ENCODE results near the gene ATP2B2.
"Not testable (repeated sequence)": the region's sequence is repeated elsewhere in the genome, so short reads cannot be mapped to it uniquely, and the experiment has no call there.

ATP2B2 gene

DNA sequence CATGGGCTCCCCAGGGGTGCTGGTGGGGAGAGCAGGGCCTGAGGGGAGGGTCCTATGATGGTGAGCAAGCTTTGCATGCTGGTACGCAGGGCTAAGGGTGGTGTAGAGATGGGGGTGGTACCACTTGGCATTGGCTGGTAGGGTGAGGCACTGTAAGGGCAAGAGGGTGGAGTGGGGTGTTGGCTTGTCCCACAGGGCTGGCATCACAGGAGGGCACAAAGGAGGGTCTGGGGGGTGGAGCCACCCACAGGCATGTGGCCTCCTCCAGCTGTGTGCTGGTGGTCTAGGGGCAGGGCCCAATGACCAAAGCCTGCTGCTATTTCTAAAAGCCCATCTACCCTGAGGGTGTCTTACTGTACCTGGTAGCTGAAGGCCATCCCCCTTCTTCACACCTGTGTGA is 119.3 kb downstream of the ATP2B2 start:
- no peak overlapping the region for H3K4me2 ChIP-seq
- no peaks in the 10 kb centered on the region for H3K4me1 ChIP-seq (ENCODE audit: low read depth, poor library complexity, severe bottlenecking)
- H3K27ac ChIP-seq, result no peak overlapping the region
- H3K36me3 ChIP-seq (ENCODE audit: insufficient read depth), result no peaks in the 10 kb centered on the region
- no peaks in the 10 kb centered on the region for H3K27me3 ChIP-seq (ENCODE audit: insufficient read depth, low read depth)
- no peak overlapping the region for H2AFZ ChIP-seq (ENCODE audit: low read depth)
- H3K79me2 ChIP-seq (ENCODE audit: insufficient read depth, low read depth), result no peaks in the 10 kb centered on the region
- H4K20me1 ChIP-seq (ENCODE audit: insufficient read depth), result no peaks in the 10 kb centered on the region
- no peak overlapping the region for H3K4me3 ChIP-seq (IDR thresholded peaks at IDR 0.05; ENCODE audit: insufficient read depth, low read depth, low read length)
- H3K9ac ChIP-seq, result no peak overlapping the region
- TF ChIP-seq, protein P1, sequence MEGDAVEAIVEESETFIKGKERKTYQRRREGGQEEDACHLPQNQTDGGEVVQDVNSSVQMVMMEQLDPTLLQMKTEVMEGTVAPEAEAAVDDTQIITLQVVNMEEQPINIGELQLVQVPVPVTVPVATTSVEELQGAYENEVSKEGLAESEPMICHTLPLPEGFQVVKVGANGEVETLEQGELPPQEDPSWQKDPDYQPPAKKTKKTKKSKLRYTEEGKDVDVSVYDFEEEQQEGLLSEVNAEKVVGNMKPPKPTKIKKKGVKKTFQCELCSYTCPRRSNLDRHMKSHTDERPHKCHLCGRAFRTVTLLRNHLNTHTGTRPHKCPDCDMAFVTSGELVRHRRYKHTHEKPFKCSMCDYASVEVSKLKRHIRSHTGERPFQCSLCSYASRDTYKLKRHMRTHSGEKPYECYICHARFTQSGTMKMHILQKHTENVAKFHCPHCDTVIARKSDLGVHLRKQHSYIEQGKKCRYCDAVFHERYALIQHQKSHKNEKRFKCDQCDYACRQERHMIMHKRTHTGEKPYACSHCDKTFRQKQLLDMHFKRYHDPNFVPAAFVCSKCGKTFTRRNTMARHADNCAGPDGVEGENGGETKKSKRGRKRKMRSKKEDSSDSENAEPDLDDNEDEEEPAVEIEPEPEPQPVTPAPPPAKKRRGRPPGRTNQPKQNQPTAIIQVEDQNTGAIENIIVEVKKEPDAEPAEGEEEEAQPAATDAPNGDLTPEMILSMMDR (conservative IDR thresholded peaks at IDR 0.05; ENCODE audit: low read depth, low read length), result no peak

DNA sequence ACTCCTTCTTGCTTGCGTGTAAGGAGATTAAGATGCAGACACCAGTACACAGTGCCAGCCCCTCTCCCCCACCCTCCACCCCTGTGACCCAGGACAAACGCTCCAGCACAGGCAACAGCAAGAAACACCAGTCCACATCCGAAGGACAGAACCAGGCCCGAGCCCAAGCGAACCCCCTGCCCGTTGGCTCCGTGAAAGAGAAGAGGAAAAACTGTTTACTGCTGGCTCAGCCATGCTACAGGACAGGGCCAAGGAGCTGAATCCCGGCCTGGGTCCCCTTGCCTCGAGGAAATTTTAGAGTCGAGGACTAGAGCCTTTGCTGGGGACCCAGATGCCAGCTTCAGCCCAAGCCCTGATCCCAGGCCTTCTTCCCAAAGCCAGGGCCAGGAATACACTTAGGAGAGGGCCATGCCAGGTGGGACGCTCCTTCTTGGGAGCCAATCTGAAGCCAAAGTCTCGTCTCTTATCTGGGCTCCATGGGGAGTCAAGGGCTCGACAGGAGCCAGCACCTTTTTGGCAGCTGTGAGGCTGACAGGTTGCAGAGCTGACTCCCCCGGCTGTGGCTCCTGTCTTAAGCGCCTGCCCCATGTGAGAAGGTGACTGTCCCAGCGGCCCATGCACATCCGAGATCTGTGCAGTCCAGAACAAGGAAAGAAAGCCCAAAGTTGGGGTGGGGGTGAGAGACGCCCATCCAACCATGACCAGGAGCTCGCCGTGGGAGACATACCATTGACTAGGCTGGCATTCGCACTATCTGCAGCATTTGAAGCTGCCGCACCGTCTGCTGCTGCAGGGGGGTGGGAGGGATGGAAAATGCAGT is 120.6 kb downstream of the ATP2B2 start:
- Histone ChIP-seq H2AFZ (ENCODE audit: low read depth) (no peak overlapping the region), H3K27ac (no peak overlapping the region), H3K79me2 (ENCODE audit: insufficient read depth, low read depth) (no peaks in the 10 kb centered on the region), H4K20me1 (ENCODE audit: insufficient read depth) (no peaks in the 10 kb centered on the region), H3K4me2 (no peak overlapping the region), H3K9ac (no peak overlapping the region), H3K36me3 (ENCODE audit: insufficient read depth) (no peaks in the 10 kb centered on the region), H3K4me1 (ENCODE audit: low read depth, poor library complexity, severe bottlenecking) (no peaks in the 10 kb centered on the region), H3K27me3 (ENCODE audit: insufficient read depth, low read depth) (no peaks in the 10 kb centered on the region), H3K4me3 (IDR thresholded peaks at IDR 0.05; ENCODE audit: insufficient read depth, low read depth, low read length) (no peak overlapping the region)
- TF ChIP-seq, protein P1 (conservative IDR thresholded peaks at IDR 0.05; ENCODE audit: low read depth, low read length), result no peak

DNA sequence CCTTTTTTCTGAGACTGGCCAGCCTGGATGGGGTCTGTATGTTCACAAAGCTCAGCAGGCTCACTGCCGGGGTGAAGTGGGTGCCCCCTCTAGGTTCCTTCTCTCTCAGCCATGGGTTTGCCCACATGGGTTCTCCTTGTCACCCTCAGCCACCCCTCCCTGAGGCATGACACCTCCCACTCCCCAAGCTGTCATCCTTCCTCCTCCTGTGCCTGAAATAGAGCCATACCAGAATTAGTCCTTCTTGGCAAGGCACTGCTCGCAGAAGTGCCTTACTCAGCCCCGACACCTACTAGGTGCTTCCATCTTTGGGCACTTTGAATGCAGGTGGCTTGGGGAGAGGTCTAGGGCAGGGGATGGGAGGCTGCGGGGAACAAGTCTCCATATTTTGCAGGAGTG is 121.5 kb downstream of the ATP2B2 start:
- no peaks in the 10 kb centered on the region for H3K79me2 ChIP-seq (ENCODE audit: insufficient read depth, low read depth)
- H3K27ac ChIP-seq, result no peak overlapping the region
- H3K4me3 ChIP-seq (IDR thresholded peaks at IDR 0.05; ENCODE audit: insufficient read depth, low read depth, low read length), result no peak overlapping the region
- TF ChIP-seq, protein P1 (conservative IDR thresholded peaks at IDR 0.05; ENCODE audit: low read depth, low read length), result no peak
- no peaks in the 10 kb centered on the region for H3K36me3 ChIP-seq (ENCODE audit: insufficient read depth)
- no peaks in the 10 kb centered on the region for H3K4me1 ChIP-seq (ENCODE audit: low read depth, poor library complexity, severe bottlenecking)
- no peak overlapping the region for H3K9ac ChIP-seq
- no peak overlapping the region for H3K4me2 ChIP-seq
- no peak overlapping the region for H2AFZ ChIP-seq (ENCODE audit: low read depth)
- H4K20me1 ChIP-seq (ENCODE audit: insufficient read depth), result no peaks in the 10 kb centered on the region
- H3K27me3 ChIP-seq (ENCODE audit: insufficient read depth, low read depth), result no peaks in the 10 kb centered on the region

DNA sequence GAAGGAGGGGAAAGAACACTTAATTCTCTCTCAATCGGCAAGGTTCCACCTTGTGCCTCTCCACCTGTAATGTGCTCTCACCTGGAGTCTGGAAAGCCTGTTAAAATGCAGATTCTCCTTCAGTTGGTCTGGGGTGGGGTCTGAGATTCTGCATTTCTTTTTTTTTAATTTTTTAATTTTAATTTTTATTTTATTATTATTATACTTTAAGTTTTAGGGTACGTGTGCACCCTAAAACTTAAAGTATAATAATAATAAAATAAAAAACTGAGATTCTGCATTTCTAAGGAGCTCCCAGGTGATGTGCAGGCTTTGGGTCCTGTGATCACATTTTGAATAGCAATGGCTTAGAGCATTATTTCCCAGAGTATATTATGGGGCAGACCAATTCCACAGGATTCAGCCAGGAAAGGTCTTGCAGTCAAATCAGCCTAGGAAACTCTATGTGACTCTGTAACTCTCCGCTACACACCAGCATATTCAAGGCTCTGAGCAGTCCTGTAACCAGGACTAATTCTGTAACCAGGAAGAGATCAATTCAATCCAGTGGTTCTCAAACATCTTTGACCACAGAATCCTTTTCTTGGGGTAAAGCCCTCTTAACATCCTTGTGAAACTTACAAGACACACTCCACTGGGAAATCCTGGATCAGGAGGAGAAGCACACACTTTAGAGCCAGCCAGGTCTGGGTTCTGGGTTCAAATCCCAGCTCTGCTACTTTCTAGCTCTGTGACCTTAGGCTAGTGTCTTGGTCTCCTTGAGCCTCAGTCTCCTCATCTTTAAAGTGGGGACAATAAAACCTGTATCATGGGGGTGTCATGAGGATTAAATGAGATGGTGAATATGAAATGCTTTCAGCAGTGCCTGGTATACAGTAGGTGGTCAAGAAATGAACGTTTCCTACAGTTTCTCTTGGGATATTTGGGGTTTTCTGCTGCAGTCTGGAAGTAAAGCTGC is 122.2 kb downstream of the ATP2B2 start:
- Histone ChIP-seq H2AFZ (ENCODE audit: low read depth) (no peak overlapping the region), H3K36me3 (ENCODE audit: insufficient read depth) (no peaks in the 10 kb centered on the region), H3K79me2 (ENCODE audit: insufficient read depth, low read depth) (no peaks in the 10 kb centered on the region), H3K9ac (no peak overlapping the region), H3K27ac (no peak overlapping the region), H4K20me1 (ENCODE audit: insufficient read depth) (no peaks in the 10 kb centered on the region), H3K4me3 (IDR thresholded peaks at IDR 0.05; ENCODE audit: insufficient read depth, low read depth, low read length) (no peak overlapping the region), H3K27me3 (ENCODE audit: insufficient read depth, low read depth) (no peaks in the 10 kb centered on the region), H3K4me1 (ENCODE audit: low read depth, poor library complexity, severe bottlenecking) (no peaks in the 10 kb centered on the region), H3K4me2 (no peak overlapping the region)
- TF ChIP-seq, protein P1 (conservative IDR thresholded peaks at IDR 0.05; ENCODE audit: low read depth, low read length), result no peak

DNA sequence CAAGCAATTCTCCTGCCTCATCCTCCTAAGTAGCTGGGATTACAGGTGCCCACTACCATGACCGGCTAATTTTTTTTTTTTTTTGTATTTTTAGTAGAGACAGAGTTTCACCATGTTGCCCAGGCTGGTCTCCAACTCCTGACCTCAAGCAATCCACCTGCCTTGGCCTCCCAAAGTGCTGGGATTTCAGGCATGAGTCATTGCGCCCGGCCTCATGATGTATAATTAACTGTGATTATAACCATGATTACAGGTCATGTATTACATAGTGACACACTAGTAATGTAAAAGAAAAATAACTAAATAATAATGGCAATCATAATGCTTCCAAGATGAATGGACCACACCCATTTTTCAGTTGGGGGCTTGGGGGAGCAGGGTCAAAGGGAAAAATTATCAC is 122.9 kb downstream of the ATP2B2 start:
- H4K20me1 ChIP-seq (ENCODE audit: insufficient read depth); H3K4me1 ChIP-seq (ENCODE audit: low read depth, poor library complexity, severe bottlenecking): not testable (repeated sequence)

More for the DNA sequence above, 122.9 kb downstream of the ATP2B2 start:
- not testable (repeated sequence) for H2AFZ ChIP-seq (ENCODE audit: low read depth); H3K36me3 ChIP-seq (ENCODE audit: insufficient read depth); H3K4me3 ChIP-seq (IDR thresholded peaks at IDR 0.05; ENCODE audit: insufficient read depth, low read depth, low read length); H3K27me3 ChIP-seq (ENCODE audit: insufficient read depth, low read depth); H3K27ac ChIP-seq; H3K79me2 ChIP-seq (ENCODE audit: insufficient read depth, low read depth); H3K9ac ChIP-seq; H3K4me2 ChIP-seq
